Measurements from ENCODE around the gene LYPD1.

DNA sequence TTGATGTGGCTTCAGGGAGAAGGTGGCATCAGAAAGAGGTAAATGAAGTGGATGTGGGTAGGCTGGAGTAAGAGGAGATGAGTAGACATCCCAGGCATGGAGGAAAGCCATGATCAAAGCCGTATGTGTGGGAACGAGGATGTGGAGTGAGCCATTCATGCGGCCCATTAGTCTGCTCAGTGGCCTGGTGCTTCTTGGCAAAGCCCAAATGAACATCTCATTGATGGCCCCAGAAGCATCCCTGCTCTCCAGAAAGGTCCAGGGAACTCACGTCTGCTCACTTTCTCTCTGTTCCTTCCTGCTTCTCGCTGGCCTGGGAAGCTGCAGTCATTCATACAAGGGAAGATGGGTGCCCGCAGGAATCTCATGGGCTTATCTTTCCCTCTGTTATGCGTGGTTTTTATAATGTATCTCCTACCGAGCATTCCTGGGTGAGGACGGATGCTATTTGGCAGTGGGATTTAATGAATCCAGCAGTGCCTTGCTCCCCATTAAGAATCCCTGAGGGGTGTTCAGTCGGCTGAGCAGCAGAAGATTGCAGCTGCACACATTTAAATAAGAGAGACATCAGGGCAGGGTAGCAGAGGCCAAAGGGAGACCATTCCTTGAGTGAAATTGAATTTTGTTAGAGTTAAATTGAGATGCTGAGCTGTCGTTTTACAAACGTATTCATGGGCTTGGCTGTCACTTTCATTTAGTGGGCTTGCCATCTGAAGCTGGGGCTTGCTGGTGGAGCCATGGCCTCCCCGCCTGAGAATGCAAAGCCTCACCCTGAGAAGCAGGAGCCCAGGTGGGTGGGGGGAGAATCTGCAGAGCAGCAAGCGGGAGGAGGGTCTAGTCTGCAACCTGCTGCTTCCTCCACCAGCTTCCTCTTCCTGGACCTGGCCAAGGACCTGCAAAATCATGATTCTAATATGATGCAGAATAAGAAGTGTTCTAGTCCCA, 64.5 kb downstream of the LYPD1 start:
- no peak for TF ChIP-seq CTCF (IDR thresholded peaks at IDR 0.05 in 2 of 3, conservative IDR thresholded peaks at IDR 0.05 in 1 of 3; ENCODE audit: borderline replicate concordance in 1 of 3, insufficient read depth in 1 of 3, low read depth in 2 of 3, low read length in 2 of 3)
- TF ChIP-seq CEBPB (IDR thresholded peaks at IDR 0.05; ENCODE audit: low read depth) = no peak
- TF ChIP-seq TCF7L2 (IDR thresholded peaks at IDR 0.05; ENCODE audit: borderline replicate concordance, extremely low read depth, insufficient read depth, insufficient read length) = no peak
- no peak for TF ChIP-seq EZH2 (IDR thresholded peaks at IDR 0.05)
- no peak for TF ChIP-seq SIN3A (IDR thresholded peaks at IDR 0.05; ENCODE audit: low read depth)
- no peak for TF ChIP-seq POLR2A (IDR thresholded peaks at IDR 0.05; ENCODE audit: borderline replicate concordance, extremely low read depth, insufficient read depth, insufficient read length)
- TF ChIP-seq SP1 (IDR thresholded peaks at IDR 0.05; ENCODE audit: low read depth) = no peak
- TF ChIP-seq REST (IDR thresholded peaks at IDR 0.05; ENCODE audit: low read depth) = no peak
- no peak for TF ChIP-seq ZFX (IDR thresholded peaks at IDR 0.05)
- TF ChIP-seq, protein P1, sequence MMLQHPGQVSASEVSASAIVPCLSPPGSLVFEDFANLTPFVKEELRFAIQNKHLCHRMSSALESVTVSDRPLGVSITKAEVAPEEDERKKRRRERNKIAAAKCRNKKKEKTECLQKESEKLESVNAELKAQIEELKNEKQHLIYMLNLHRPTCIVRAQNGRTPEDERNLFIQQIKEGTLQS (IDR thresholded peaks at IDR 0.05) = no peak
- TF ChIP-seq, protein P2, sequence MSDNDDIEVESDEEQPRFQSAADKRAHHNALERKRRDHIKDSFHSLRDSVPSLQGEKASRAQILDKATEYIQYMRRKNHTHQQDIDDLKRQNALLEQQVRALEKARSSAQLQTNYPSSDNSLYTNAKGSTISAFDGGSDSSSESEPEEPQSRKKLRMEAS (IDR thresholded peaks at IDR 0.05) = no peak
